ENCODE results near the gene ALLC. TPM values are rescaled to one million over a fixed set of nuclear protein-coding genes. Genes with fewer than 3 reads are reported as not detected.
A peak's percentile ranks its signal among the peaks of the same experiment; 100 is the strongest.

The ALLC gene
- total and polyA plus RNA-seq, 10 of the 15 experiments (the other 5 are each of a cell fraction or from before 2014, with no cell fraction given): 0.05 TPM; not detected in 9

DNA sequence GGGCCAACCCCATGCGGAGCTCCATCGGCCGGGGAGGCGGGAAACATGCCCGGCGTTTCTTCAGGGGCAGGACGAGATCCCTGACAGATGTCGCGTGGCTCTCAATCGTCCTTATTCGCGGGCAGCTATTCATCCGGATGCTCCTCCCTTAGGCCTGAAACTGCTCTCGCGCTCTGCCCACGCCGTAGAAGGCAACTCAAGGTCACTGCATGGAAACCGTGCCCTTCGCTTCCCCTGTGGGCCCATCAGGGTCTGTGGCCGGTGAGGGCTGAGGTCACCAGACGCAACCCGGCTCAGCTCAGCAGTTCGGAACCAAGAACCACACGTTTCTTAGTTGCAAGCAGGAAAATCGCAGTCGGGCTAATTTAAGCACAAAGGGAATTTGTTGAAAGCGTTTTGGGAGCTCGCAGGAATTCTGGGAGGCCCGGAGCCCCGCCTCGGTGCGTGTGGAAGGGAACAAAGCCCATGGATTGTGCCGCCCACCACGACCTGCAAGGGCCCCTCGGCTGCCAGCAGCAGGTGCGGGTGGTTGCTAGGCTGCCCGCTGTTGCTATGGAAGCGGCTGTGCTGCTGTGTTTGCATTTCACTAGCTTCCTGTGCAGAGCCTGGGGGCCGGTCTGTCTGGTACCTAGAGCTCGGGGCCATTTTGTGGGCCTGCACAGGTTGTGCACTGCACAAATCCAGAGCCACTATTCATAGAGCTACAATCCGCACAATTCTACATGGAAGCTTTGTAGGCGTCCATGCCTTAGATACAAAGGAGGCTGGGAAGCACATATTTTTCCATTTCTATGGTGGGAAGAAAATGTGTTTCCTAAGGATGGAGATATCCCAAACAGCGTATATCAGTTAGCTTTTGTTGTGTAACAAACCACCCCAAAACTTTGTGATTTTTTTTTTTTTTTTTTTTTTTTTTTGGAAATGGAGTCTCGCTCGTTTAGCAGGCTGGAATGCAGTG lies 6.0 kb upstream of the ALLC start (continued):
- TF ChIP-seq, protein P1, sequence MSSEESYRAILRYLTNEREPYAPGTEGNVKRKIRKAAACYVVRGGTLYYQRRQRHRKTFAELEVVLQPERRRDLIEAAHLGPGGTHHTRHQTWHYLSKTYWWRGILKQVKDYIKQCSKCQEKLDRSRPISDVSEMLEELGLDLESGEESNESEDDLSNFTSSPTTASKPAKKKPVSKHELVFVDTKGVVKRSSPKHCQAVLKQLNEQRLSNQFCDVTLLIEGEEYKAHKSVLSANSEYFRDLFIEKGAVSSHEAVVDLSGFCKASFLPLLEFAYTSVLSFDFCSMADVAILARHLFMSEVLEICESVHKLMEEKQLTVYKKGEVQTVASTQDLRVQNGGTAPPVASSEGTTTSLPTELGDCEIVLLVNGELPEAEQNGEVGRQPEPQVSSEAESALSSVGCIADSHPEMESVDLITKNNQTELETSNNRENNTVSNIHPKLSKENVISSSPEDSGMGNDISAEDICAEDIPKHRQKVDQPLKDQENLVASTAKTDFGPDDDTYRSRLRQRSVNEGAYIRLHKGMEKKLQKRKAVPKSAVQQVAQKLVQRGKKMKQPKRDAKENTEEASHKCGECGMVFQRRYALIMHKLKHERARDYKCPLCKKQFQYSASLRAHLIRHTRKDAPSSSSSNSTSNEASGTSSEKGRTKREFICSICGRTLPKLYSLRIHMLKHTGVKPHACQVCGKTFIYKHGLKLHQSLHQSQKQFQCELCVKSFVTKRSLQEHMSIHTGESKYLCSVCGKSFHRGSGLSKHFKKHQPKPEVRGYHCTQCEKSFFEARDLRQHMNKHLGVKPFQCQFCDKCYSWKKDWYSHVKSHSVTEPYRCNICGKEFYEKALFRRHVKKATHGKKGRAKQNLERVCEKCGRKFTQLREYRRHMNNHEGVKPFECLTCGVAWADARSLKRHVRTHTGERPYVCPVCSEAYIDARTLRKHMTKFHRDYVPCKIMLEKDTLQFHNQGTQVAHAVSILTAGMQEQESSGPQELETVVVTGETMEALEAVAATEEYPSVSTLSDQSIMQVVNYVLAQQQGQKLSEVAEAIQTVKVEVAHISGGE (CRISPR knock-in tag; IDR thresholded peaks at IDR 0.05): peak; percentile 46; the same call in 1 of the 2 replicates
- TF ChIP-seq CTCF (IDR thresholded peaks at IDR 0.05 in 2 of 3, conservative IDR thresholded peaks at IDR 0.05 in 1 of 3; ENCODE audit: control insufficient read depth in 2 of 3, extremely low read depth in 1 of 3, insufficient read depth in 1 of 3, low read depth in 3 of 3, low read length in 3 of 3): no peak
- peak; percentile 72 for TF ChIP-seq MEF2B (IDR thresholded peaks at IDR 0.05; ENCODE audit: partially characterized antibody, poor library complexity, severe bottlenecking)
- TF ChIP-seq KAT2A (conservative IDR thresholded peaks at IDR 0.05; ENCODE audit: control insufficient read depth, low read depth, low read length): no peak
- no peak for TF ChIP-seq ZZZ3 (IDR thresholded peaks at IDR 0.05; ENCODE audit: control insufficient read depth, insufficient read length, low read depth)
- no peak for TF ChIP-seq CHD1 (IDR thresholded peaks at IDR 0.05; ENCODE audit: low read depth, low read length)
- peak; percentile 52; the same call in 1 of the 2 replicates for TF ChIP-seq TCF3 (IDR thresholded peaks at IDR 0.05; ENCODE audit: borderline replicate concordance, insufficient read depth, low read depth, low read length)
- no peak for TF ChIP-seq ZBED1 (IDR thresholded peaks at IDR 0.05; ENCODE audit: borderline replicate concordance)
- no peak for TF ChIP-seq IRF5 (IDR thresholded peaks at IDR 0.05; ENCODE audit: borderline replicate concordance)

Data from GM12878 (cell line).